ENCODE measurements around the gene EYS. TPM values are rescaled to one million over a fixed set of nuclear protein-coding genes. Genes with fewer than 3 reads are reported as not detected.

Gene EYS
- total RNA-seq, 5 donors from 2014 or later (not counting 1 experiment from before 2014, with no cell fraction given) = not detected

- H3K36me3 Mint-ChIP-seq = no peaks in the 10 kb centered on the region
- H3K4me3 ChIP-seq (ENCODE audit: control insufficient read depth in 1 of 2, extremely low read depth in 1 of 2, low read length in 1 of 2) = no peak overlapping the region
- H3K27ac ChIP-seq (ENCODE audit: low read length) = no peak overlapping the region
- H3K9me3 Mint-ChIP-seq = peaks cover 3 to 13% (median 8%) of the 10 kb centered on the region in 3 donors
- H3K4me1 ChIP-seq (ENCODE audit: control insufficient read depth in 1 of 2, extremely low read depth in 1 of 2, insufficient read depth in 2 of 2, low read length in 2 of 2) = no peaks in the 10 kb centered on the region
- DNase-seq (no peak), ATAC-seq (replicated peaks in 1 of 4) (no peak)
- no peaks in the 10 kb centered on the region for H3K27me3 Mint-ChIP-seq
- ChIA-PET POLR2A (no interaction called here), CTCF (no interaction called here)
- no peaks in the 10 kb centered on the region for H3K9me3 ChIP-seq
- H3K4me3 Mint-ChIP-seq = no peak overlapping the region
- H3K4me1 Mint-ChIP-seq = no peaks in the 10 kb centered on the region
- no peaks in the 10 kb centered on the region for H3K36me3 ChIP-seq (ENCODE audit: control insufficient read depth in 2 of 2, extremely low read depth in 1 of 2, insufficient read depth in 1 of 2, low read length in 1 of 2)
- H3K27me3 ChIP-seq (replicated peaks in 1 of 2; ENCODE audit: control insufficient read depth in 2 of 2, extremely low read depth in 1 of 2, insufficient read depth in 2 of 2, low read length in 1 of 2) = no peaks in the 10 kb centered on the region
- WGBS (ENCODE audit: insufficient coverage) = 87% methylated on average over 18 of the region's 24 CpGs
- no peak overlapping the region for H3K27ac Mint-ChIP-seq
These were observed 1683.3 kb downstream of the EYS start for GRCh38 chr6:64023693-64024092.

- no peak overlapping the region for H3K27ac Mint-ChIP-seq
- POLR2A ChIA-PET = no interaction called here
- no peak overlapping the region for H3K4me3 ChIP-seq (ENCODE audit: control insufficient read depth in 1 of 2, extremely low read depth in 1 of 2, low read length in 1 of 2)
These were observed 1692.4 kb downstream of the EYS start for GRCh38 chr6:64014595-64014994.

GRCh38 chr6:64013011-64013410 is 1694.0 kb downstream of the EYS start:
- no peaks in the 10 kb centered on the region for H3K27me3 Mint-ChIP-seq
- no peaks in the 10 kb centered on the region for H3K36me3 Mint-ChIP-seq
- H3K4me1 Mint-ChIP-seq = no peaks in the 10 kb centered on the region
- ATAC-seq (replicated peaks in 1 of 4) = no peak
- peaks cover 2 to 7% (median 7%) of the 10 kb centered on the region in 3 donors for H3K9me3 Mint-ChIP-seq
- H3K4me3 ChIP-seq (ENCODE audit: control insufficient read depth in 1 of 2, extremely low read depth in 1 of 2, low read length in 1 of 2) = no peak overlapping the region
- ChIA-PET CTCF (no interaction called here), POLR2A (no interaction called here)
- no peak overlapping the region for H3K27ac Mint-ChIP-seq
- H3K4me3 Mint-ChIP-seq = no peak overlapping the region
- H3K9me3 ChIP-seq = no peaks in the 10 kb centered on the region
- H3K27ac ChIP-seq (ENCODE audit: low read length) = no peak overlapping the region
- no peaks in the 10 kb centered on the region for H3K4me1 ChIP-seq (ENCODE audit: control insufficient read depth in 1 of 2, extremely low read depth in 1 of 2, insufficient read depth in 2 of 2, low read length in 2 of 2)
- no peak for DNase-seq
- H3K36me3 ChIP-seq (ENCODE audit: control insufficient read depth in 2 of 2, extremely low read depth in 1 of 2, insufficient read depth in 1 of 2, low read length in 1 of 2) = no peaks in the 10 kb centered on the region
- no peaks in the 10 kb centered on the region for H3K27me3 ChIP-seq (replicated peaks in 1 of 2; ENCODE audit: control insufficient read depth in 2 of 2, extremely low read depth in 1 of 2, insufficient read depth in 2 of 2, low read length in 1 of 2)
- WGBS (ENCODE audit: insufficient coverage) = 83% methylated on average over 7 of the region's 8 CpGs

More at GRCh38 chr6:64014595-64014994, 1692.4 kb downstream of the EYS start:
- peaks cover 2 to 7% (median 5%) of the 10 kb centered on the region in 3 donors for H3K9me3 Mint-ChIP-seq
- H3K27me3 Mint-ChIP-seq = no peaks in the 10 kb centered on the region
- CTCF ChIA-PET = no interaction called here
- ATAC-seq (replicated peaks in 1 of 4) (no peak), DNase-seq (no peak)
- H3K4me1 Mint-ChIP-seq = no peaks in the 10 kb centered on the region
- no peaks in the 10 kb centered on the region for H3K9me3 ChIP-seq
- H3K36me3 ChIP-seq (ENCODE audit: control insufficient read depth in 2 of 2, extremely low read depth in 1 of 2, insufficient read depth in 1 of 2, low read length in 1 of 2) = no peaks in the 10 kb centered on the region
- H3K4me1 ChIP-seq (ENCODE audit: control insufficient read depth in 1 of 2, extremely low read depth in 1 of 2, insufficient read depth in 2 of 2, low read length in 2 of 2) = no peaks in the 10 kb centered on the region
- H3K36me3 Mint-ChIP-seq = no peaks in the 10 kb centered on the region
- H3K27me3 ChIP-seq (replicated peaks in 1 of 2; ENCODE audit: control insufficient read depth in 2 of 2, extremely low read depth in 1 of 2, insufficient read depth in 2 of 2, low read length in 1 of 2) = no peaks in the 10 kb centered on the region
- no peak overlapping the region for H3K27ac ChIP-seq (ENCODE audit: low read length)
- no peak overlapping the region for H3K4me3 Mint-ChIP-seq

DNA sequence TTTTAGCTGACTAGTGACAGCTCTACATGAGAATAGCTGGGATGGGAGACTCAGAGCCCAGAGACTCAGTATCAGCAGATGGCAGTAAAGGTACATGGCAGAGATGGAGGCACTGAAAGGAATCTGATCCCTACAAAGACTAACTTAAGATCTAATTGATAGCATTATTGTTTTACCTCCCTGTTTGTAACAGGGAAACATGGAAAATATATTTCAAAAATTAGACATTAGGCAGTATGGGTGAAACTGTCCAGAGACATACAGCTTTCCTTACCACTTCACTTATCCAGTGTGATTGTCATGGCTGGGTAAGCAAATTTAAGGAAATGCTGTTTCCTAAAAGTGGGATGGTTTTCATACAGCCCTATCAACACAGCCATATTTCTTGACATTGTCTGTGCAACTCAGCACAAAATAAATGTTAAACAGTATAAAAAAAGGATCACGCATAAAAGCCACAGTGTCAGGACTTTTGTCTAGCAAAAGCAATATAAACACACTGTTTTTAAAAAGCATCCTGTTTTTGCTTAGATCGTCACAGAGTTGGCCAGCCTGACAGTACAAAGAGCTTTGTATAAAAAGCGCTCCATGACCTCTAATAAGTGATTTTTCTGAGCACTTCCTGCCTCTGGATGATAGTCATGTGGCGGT is 1694.5 kb downstream of the EYS start:
- Histone ChIP-seq H3K27ac (ENCODE audit: low read length) (no peak overlapping the region), H3K4me1 (ENCODE audit: control insufficient read depth in 1 of 2, extremely low read depth in 1 of 2, insufficient read depth in 2 of 2, low read length in 2 of 2) (no peaks in the 10 kb centered on the region), H3K9me3 (no peaks in the 10 kb centered on the region), H3K27me3 (replicated peaks in 1 of 2; ENCODE audit: control insufficient read depth in 2 of 2, extremely low read depth in 1 of 2, insufficient read depth in 2 of 2, low read length in 1 of 2) (no peaks in the 10 kb centered on the region), H3K36me3 (ENCODE audit: control insufficient read depth in 2 of 2, extremely low read depth in 1 of 2, insufficient read depth in 1 of 2, low read length in 1 of 2) (no peaks in the 10 kb centered on the region), H3K4me3 (ENCODE audit: control insufficient read depth in 1 of 2, extremely low read depth in 1 of 2, low read length in 1 of 2) (no peak overlapping the region)
- ATAC-seq (replicated peaks in 1 of 4) (no peak), DNase-seq (no peak)
- Mint-ChIP-seq H3K9me3 (peaks cover 5 to 10% (median 9%) of the 10 kb centered on the region in 3 donors), H3K4me3 (no peak overlapping the region), H3K4me1 (no peaks in the 10 kb centered on the region), H3K27ac (no peak overlapping the region), H3K27me3 (no peaks in the 10 kb centered on the region), H3K36me3 (no peaks in the 10 kb centered on the region)
- POLR2A ChIA-PET = no interaction called here
- 90% methylated on average over 2 of the region's 4 CpGs for WGBS (ENCODE audit: insufficient coverage)
- CTCF ChIA-PET = no interaction called here

DNA sequence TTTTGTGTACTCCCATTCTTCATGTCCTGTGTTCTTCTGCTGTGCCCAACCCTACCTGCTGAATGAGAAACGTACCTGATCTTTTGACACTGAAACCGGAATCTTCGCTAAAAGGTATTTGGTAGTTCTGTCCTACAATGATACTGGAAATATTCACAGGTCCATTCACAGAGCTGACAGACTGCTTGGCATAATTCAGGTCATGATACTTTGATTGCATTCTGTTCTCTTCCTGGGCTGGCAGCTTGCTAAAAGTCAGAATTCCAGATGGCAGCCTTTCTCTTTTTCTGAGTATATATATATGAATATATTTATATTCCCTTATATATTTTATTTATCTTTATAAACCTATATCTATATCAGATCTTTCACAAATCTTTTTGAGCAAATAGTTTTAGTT is 1696.4 kb downstream of the EYS start:
- Mint-ChIP-seq H3K36me3 (no peaks in the 10 kb centered on the region), H3K9me3 (peaks cover 6 to 12% (median 6%) of the 10 kb centered on the region in 3 donors), H3K27me3 (no peaks in the 10 kb centered on the region), H3K27ac (no peak overlapping the region), H3K4me1 (no peaks in the 10 kb centered on the region), H3K4me3 (no peak overlapping the region)
- Histone ChIP-seq H3K27ac (ENCODE audit: low read length) (no peak overlapping the region), H3K4me1 (ENCODE audit: control insufficient read depth in 1 of 2, extremely low read depth in 1 of 2, insufficient read depth in 2 of 2, low read length in 2 of 2) (no peaks in the 10 kb centered on the region), H3K36me3 (ENCODE audit: control insufficient read depth in 2 of 2, extremely low read depth in 1 of 2, insufficient read depth in 1 of 2, low read length in 1 of 2) (no peaks in the 10 kb centered on the region), H3K27me3 (replicated peaks in 1 of 2; ENCODE audit: control insufficient read depth in 2 of 2, extremely low read depth in 1 of 2, insufficient read depth in 2 of 2, low read length in 1 of 2) (no peaks in the 10 kb centered on the region), H3K9me3 (no peaks in the 10 kb centered on the region), H3K4me3 (ENCODE audit: control insufficient read depth in 1 of 2, extremely low read depth in 1 of 2, low read length in 1 of 2) (no peak overlapping the region)
- DNase-seq = no peak
- whole genome bisulfite sequencing (ENCODE audit: insufficient coverage) = 100% methylated on average over 2 of the region's 3 CpGs
- CTCF ChIA-PET = no interaction called here
- POLR2A ChIA-PET = no interaction called here
- ATAC-seq (replicated peaks in 1 of 4) = no peak

DNA sequence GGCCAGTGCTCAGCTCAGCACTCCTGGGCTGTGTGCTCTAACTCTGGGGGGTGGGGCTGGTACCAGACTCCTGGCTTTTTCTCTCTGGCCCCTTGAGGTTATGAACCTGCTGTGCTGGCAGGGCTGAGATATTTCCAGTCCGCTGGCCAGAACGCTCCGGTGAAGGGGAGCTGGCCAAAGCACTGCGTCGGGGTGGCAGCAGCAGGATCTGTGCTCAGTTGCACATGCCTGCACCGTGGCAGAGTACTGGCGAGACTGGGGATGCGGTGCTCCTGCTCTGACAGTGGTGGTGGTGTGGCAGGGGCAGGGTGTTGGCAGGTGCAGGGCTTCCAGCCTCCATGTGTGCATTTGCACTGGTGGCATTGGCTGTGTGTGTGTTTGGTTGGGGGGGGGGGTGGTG is 1697.0 kb downstream of the EYS start:
- no peaks in the 10 kb centered on the region for H3K36me3 ChIP-seq (ENCODE audit: control insufficient read depth in 2 of 2, extremely low read depth in 1 of 2, insufficient read depth in 1 of 2, low read length in 1 of 2)
- WGBS (ENCODE audit: insufficient coverage) = 91% methylated on average over 8 of the region's 8 CpGs
- no peaks in the 10 kb centered on the region for H3K9me3 ChIP-seq
- H3K27ac ChIP-seq (ENCODE audit: low read length) = no peak overlapping the region
- Mint-ChIP-seq H3K36me3 (no peaks in the 10 kb centered on the region), H3K27me3 (no peaks in the 10 kb centered on the region), H3K4me1 (no peaks in the 10 kb centered on the region), H3K9me3 (peaks cover 6 to 12% (median 6%) of the 10 kb centered on the region in 3 donors), H3K4me3 (no peak overlapping the region), H3K27ac (no peak overlapping the region)
- no peaks in the 10 kb centered on the region for H3K4me1 ChIP-seq (ENCODE audit: control insufficient read depth in 1 of 2, extremely low read depth in 1 of 2, insufficient read depth in 2 of 2, low read length in 2 of 2)
- POLR2A ChIA-PET = no interaction called here
- CTCF ChIA-PET = no interaction called here
- no peaks in the 10 kb centered on the region for H3K27me3 ChIP-seq (replicated peaks in 1 of 2; ENCODE audit: control insufficient read depth in 2 of 2, extremely low read depth in 1 of 2, insufficient read depth in 2 of 2, low read length in 1 of 2)
- DNase-seq = no peak
- no peak overlapping the region for H3K4me3 ChIP-seq (ENCODE audit: control insufficient read depth in 1 of 2, extremely low read depth in 1 of 2, low read length in 1 of 2)
- ATAC-seq (replicated peaks in 1 of 4) = no peak

- POLR2A ChIA-PET = no interaction called here
- Mint-ChIP-seq H3K4me3 (no peak overlapping the region), H3K36me3 (no peaks in the 10 kb centered on the region), H3K4me1 (no peaks in the 10 kb centered on the region), H3K9me3 (peaks cover 6 to 16% (median 10%) of the 10 kb centered on the region in 3 donors), H3K27ac (no peak overlapping the region), H3K27me3 (no peaks in the 10 kb centered on the region)
- CTCF ChIA-PET = no interaction called here
- Histone ChIP-seq H3K27ac (ENCODE audit: low read length) (no peak overlapping the region), H3K9me3 (no peaks in the 10 kb centered on the region), H3K36me3 (ENCODE audit: control insufficient read depth in 2 of 2, extremely low read depth in 1 of 2, insufficient read depth in 1 of 2, low read length in 1 of 2) (no peaks in the 10 kb centered on the region), H3K4me1 (ENCODE audit: control insufficient read depth in 1 of 2, extremely low read depth in 1 of 2, insufficient read depth in 2 of 2, low read length in 2 of 2) (no peaks in the 10 kb centered on the region), H3K4me3 (ENCODE audit: control insufficient read depth in 1 of 2, extremely low read depth in 1 of 2, low read length in 1 of 2) (no peak overlapping the region), H3K27me3 (replicated peaks in 1 of 2; ENCODE audit: control insufficient read depth in 2 of 2, extremely low read depth in 1 of 2, insufficient read depth in 2 of 2, low read length in 1 of 2) (no peaks in the 10 kb centered on the region)
- ATAC-seq (replicated peaks in 1 of 4) = no peak
- no peak for DNase-seq
These were observed 1700.8 kb downstream of the EYS start for GRCh38 chr6:64006246-64006645.
